Stimulated activated CD4-positive, alpha-beta T cell treated with anti-CD3 and anti-CD28 coated beads, TNF-alpha, amount 100 ng/mL, for 48 hours (primary cell): ENCODE measurements around the gene RABGGTA.
A peak's percentile ranks its signal among the peaks of the same experiment; 100 is the strongest.

Source experiments
- DNase-seq, 3 donors: peaks; one replicate each; pipeline ENCODE4 v3.0.0-alpha.2; 2020; ENCODE audit warnings: low read depth in 3 of 3

The RABGGTA gene, protein sequence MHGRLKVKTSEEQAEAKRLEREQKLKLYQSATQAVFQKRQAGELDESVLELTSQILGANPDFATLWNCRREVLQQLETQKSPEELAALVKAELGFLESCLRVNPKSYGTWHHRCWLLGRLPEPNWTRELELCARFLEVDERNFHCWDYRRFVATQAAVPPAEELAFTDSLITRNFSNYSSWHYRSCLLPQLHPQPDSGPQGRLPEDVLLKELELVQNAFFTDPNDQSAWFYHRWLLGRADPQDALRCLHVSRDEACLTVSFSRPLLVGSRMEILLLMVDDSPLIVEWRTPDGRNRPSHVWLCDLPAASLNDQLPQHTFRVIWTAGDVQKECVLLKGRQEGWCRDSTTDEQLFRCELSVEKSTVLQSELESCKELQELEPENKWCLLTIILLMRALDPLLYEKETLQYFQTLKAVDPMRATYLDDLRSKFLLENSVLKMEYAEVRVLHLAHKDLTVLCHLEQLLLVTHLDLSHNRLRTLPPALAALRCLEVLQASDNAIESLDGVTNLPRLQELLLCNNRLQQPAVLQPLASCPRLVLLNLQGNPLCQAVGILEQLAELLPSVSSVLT

DNA sequence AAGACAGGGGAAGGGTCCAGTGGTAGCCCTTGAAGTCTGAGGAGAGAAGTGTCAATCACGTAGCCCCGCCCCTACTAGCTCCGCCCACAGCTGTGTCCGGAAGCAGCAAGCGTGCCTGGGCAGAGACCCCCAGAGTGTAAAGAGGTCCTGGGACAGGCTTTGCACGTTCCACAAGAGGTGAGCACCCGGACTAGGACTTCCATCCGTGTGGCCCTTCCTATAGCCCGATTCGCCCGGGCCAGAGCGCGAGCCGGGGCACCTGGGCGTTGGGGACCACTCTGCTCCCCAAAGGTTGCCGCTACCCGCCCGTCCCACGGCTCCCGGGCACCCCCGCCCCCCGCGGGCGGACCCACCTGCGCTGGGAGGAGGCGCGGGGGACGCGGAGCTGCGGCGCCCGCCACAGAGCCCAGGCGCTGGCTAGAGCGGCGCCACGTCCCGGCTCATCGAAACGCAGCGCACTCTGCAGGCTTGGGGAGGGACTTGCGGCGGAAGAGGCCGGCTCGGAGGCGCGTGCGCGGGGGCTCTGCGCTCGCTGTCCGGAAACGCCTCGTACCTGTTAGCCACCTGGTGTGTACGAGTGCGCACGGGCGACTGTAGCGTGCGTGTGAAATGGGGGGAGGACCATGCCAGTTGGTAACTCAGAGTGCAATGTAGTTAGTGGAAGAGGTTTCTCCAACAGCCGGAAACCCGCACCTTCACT lies at the start of gene RABGGTA:
Gene RABGGTA, minus strand, starts transcription at position 464 of the 700 bp plus-strand sequence. CDS start 482 bp downstream, outside the sequence.
- DNase-seq: peak; percentile 71 to 77 (median 75)

DNA sequence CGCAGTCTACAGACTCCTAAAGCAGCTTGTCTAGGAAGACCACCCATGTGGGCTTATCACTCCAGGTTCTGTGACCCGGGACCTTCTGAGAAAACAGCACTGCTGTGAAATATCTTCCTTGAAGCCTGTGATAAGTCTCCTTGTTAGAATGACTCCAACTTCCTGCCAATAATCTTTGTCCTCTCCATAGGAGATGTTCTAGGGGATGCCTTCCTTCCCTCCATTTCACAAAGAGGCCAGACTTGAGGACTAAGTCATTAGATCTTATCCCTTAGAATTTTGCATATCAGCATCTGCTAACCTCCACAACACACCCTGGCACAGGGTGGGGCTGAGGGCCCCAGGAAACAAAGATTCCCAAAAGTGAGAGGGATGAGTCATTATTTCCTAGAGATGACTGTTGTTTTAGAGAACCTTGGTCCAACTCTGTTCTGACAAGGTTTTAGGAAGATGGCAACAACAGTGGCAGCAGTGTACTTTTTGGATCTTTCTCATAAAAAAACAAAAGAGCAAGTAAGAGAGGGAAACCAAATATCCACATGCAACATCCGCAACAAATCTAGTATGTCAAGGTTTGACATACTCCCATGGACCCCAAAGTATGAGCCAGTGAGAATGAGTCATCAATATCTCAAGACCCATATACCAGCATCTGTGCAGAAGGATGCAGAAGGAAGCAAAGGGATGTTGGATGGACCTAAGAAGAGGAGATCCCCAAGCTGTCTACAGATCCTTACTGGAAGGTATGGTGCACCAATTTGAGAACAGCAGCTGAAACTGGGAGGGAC lies 45.9 kb upstream of the RABGGTA start:
- no peak for DNase-seq

DNA sequence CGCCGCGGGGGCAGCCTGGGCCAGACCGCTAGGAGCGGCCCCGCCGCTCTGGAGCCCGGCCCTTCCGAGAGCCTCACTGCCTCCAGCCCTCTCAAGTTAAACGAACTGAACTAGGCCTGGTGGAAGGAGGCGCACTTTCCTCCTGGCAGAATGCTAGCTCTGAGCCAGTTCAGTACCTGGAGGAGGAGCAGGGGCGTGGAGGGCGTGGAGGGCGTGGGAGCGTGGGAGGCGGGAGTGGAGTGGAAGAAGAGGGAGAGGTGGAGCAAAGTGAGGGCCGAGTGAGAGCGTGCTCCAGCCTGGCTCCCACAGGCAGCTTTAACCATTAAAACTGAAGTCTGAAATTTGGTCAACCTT lies 45.2 kb upstream of the RABGGTA start:
- DNase-seq: no peak

DNA sequence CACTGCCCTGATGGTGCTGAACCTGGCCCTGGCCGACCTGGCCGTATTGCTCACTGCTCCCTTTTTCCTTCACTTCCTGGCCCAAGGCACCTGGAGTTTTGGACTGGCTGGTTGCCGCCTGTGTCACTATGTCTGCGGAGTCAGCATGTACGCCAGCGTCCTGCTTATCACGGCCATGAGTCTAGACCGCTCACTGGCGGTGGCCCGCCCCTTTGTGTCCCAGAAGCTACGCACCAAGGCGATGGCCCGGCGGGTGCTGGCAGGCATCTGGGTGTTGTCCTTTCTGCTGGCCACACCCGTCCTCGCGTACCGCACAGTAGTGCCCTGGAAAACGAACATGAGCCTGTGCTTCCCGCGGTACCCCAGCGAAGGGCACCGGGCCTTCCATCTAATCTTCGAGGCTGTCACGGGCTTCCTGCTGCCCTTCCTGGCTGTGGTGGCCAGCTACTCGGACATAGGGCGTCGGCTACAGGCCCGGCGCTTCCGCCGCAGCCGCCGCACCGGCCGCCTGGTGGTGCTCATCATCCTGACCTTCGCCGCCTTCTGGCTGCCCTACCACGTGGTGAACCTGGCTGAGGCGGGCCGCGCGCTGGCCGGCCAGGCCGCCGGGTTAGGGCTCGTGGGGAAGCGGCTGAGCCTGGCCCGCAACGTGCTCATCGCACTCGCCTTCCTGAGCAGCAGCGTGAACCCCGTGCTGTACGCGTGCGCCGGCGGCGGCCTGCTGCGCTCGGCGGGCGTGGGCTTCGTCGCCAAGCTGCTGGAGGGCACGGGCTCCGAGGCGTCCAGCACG lies 44.6 kb upstream of the RABGGTA start:
- no peak for DNase-seq

- DNase-seq: no peak
Measured at GRCh38 chr14:24315243-24315806, 43.9 kb upstream of the RABGGTA start.

DNA sequence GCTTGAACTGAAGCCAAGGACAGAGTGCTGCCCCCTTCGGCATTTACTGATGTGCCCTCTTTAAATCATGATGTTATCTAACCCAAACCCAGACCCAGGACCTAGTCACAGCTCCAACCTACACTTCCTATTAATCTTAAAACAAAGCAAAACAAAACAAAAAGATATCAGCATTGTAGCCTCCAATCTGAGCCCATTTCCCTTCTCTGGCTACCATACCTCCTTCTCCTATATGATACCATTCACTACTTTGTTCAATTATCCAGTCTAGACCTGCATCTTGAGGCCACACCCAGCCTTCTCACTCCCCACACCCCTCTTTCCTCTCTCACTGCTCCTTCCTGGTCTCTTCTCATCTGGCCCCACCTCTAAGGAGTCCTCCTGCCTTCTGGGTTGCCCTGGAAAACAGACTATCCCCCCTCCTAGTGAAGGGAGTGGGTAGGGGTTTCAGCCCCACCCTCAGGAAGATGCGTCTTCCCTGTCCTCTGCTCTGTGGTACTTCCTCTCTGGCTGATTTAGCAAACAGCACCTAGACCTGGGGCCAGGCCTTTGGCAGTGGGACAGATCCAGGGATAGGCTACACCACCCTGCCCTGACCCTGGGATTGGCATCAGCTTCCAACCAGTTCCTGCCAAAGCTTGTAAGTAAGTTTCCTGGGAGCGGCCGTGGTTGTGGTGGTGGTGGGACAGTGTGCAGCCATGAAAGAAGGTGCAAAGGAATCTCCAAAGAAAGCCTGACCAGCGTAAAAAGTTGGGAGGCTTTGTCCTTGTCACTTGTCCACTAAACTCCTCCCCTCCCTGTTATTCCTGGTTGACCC lies 43.2 kb upstream of the RABGGTA start:
- no peak for DNase-seq

DNA sequence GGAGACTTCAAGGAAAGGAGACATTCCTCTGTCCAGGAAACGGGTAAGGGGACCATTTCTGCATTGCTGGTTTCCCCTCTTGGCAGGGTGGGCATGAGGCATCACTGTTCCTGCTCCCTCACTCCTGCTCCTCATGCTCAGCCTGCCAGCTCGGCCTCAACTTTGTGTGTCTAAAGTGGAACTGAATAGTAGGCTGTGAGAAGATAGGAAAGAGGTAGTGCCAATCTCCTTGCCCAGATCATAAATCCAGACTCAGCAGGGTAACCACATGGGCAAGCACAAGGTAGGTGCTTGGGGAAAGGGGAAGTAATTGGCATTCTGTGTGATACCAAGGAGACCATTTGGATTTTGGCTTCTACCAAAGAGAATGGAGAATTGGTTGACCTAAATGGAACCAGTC lies 42.5 kb upstream of the RABGGTA start:
- no peak for DNase-seq

DNA sequence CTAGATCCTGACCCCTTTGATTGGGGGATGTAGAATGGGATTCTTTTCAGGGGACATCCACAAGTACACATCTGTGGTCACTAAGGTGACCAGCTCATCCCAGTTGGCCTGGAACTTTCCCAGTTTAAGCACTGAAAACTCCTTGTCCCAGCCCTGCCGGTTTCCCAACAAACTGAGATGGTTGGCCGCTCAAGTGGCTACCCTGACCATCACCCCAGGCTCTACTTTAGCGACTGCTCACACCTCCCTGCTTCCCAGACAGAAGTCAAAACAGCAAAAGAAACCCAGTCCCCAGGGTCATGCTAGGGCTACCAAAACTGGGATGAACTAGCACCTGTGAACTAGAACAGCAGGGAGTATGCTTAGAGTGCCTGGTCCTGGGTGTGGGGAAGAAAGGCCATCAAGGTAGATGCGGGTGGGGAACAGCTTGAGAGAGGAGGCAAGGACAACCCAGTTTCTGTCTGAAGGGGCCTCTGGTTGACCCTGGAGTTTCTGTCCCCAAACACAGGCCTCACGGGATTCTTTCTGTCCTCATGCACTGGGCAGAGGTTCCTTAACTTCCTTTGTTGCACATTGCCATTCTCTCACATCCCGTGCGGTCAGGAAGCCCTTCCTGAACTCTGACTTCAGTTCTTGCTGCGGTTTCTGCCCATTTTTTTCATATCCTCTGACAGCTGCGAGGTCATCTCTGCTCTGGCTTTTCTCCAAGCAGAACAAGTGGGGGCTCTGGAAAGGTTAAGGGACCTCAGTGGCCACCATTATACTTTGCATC lies 41.5 kb upstream of the RABGGTA start:
- DNase-seq: no peak

DNA sequence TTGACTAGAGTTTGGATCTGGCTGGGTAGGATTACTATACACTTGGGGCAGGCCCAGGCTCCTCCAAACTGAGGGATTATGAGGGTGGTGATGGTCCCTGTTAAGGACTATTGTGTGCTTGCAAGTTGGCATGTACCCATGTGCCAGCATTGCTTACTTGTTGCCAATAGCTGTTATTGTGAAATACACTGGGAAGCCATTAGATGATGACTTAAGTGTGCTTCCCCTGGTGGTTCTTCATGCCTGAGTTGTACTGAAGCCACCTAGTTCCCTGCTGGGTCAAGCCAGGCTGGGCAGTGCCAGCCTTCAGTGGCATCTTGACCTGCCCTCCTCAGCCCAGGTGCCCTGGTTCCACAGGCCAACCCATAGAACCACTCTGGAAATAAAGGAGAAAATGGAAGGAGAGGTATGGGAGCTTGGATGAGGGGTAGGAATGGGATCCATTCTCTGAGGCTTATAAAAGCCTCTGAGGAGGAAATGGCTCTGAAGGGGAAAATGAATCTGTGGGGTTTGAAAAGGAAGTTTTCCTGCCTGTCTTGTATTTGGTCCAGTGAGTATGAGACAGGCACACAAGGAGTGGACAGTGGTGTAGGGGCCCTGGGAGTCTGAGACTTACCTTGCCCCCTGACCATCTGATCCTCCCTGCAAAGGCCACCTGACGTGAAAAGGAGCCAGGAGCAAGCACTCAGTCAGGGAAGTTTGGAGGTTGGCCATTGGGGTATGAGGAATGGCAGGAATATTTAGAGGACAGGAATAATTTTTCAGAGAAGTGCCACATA lies 40.6 kb upstream of the RABGGTA start:
- no peak for DNase-seq

GRCh38 chr14:24310646-24311604 lies 39.5 kb upstream of the RABGGTA start, which contains the start of gene LTB4R:
Gene LTB4R (plus strand): TSS chr14:24311502. CDS start chr14:24315652, 4,150 bp downstream.
- peak; percentile 37 to 52 (median 39) for DNase-seq

DNA sequence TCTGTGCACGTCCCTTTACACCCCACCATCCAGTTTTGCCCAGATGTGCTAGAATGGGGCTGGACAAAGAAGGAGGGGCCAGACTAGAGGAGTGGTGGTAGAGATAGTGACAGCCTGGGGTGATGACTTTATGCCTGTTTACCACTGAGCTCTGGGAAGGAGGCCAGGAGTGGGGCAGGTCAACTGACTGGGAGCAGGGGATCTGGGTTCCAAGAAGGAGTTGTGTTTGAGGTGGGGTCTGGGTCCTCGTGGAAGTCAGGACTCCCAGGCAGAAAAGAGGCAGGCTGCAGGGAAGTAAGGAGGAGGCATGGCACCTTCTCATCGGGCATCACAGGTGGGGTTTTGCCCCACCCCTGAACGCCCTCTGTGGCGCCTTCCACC lies 38.9 kb upstream of the RABGGTA start:
- DNase-seq: no peak

DNA sequence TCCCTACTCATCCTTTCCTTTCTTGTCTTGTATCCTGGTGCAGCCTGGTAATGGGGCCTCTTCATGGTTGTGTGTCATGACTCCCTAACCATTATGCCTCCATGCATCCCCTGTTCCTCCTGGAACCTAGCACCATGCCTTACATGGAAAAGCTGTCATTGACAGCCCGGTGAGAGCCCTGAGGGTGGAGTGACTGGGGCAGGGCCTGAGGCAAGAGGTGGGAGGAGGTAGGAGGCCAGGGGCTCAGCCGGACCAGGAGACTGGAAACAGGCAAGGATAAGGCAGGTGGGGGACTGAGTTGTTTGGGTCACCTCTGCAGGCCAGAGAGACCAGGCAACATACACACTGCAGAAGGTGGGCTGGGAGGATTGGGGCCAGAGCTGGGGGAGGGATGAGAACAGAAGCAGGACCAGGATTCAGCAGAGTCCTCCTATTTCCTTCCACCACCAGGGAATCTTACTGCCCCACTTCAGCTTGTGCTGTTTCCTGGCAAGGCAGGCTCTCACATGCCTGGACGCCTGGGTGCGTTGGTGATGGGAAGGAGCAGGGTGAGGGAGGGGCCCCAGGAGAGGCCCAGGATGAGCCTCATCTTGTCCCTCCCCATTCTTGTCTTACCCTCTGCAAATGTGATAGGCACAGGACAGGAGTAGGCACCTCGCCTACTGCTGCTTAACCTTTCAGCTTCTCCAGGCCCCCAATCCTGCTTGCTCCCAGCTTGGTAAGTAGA lies 38.3 kb upstream of the RABGGTA start, which contains the start of gene LTB4R2:
Gene LTB4R2, plus strand, starts transcription at position 603 of the 727 bp plus-strand sequence. CDS start 525 bp downstream, outside the sequence.
- no peak for DNase-seq

DNA sequence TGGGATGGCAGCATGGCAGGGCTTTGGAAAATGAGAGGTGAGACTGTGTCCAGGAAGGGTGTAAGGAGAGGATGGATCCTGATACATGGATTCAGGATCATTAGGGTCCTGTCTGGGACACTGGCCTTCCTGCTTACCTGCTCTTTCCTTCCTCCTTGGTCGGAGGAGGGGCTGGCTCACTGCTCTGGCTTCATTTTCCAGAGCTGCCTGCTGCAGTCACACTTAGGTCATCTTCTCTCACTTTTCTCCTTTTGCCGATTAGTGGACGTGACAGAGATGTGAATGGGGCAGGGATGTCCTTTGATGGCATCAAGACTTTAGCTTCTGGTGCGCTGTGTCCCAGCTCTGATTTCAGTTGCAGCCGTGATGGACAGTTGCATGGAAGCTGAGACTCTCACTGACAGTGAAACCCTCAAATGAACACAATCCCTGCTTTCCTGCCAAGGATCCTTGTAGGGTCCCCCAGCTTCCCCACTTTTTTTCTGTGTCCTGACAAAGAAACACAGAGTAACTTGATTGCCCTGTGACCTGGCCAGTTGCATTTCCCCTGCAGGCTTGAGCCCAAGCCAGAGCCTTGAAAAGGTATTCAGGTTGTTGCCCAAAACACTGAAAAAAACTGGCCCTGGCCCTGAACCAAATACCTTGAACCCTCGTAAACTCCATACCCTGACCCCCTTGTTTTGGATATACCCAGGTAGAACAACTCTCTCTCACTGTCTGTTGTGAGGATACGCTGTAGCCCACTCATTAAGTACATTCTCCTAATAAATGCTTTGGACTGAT lies 37.1 kb upstream of the RABGGTA start:
- no peak for DNase-seq

DNA sequence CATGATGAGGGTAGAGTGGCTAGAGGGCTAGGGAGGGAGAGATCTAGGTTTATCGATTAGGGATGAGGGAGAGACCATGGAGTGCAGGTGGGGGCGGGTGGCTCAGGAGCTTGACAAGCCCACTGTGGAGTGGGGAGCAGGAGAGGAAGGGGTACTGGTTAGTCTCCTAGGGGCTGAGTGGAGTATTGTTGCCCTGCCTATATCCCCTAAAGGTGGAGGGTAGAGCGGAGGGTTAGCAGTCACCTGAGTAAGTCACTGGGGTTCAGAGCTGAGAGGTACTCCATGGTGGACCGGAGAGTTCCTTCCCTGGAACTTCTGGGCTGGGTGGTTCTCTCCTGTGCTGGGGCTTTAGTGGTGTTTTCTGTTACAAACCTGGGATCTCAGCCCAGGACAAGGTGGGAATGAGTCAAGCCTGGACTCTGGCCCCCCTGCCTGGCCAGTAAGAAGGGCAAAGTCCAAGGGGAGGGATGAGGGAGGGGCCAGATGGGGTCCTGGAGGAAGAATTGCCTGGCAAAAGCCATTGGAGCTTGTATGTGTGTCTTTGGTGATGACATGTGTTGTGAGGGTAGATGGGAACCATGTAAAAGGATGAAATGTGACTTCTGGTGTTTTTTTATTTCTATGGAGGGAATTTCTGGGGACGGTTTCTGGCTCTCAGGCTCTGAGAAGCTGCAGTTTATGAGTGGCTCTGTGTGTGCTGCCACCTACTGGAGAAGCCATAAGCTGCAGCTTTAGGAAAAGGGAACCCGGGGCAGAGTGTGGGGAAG lies 36.4 kb upstream of the RABGGTA start, which contains the start of gene CIDEB:
Gene CIDEB, minus strand, starts transcription at position 403 of the 767 bp plus-strand sequence. Its CDS starts 119 bp downstream, at position 284.
- peak; percentile 19 to 44 (median 43) for DNase-seq

GRCh38 chr14:24307156-24307574 lies 35.8 kb upstream of the RABGGTA start:
- no peak for DNase-seq
